K562 (cell line): ENCODE data around the gene ZNF343. TPM values are rescaled to one million over a fixed set of nuclear protein-coding genes. Genes with fewer than 3 reads are reported as not detected.
A peak's percentile ranks its signal among the peaks of the same experiment; 100 is the strongest.

Experiments
- ARID1B ChIP-seq: fragments of 450-650 bp; IDR thresholded peaks from 2 replicates; pipeline ENCODE4 v1.6.1; 2016; ENCODE audit warnings: antibody characterized with exemption, mild to moderate bottlenecking, inconsistent platforms
- BRF1 ChIP-seq: IDR thresholded peaks from 3 replicates; pipeline ENCODE4 v1.6.1; 2011; ENCODE audit warnings: borderline replicate concordance, mild to moderate bottlenecking; ENCODE audit not compliant: insufficient read length; ENCODE audit errors: extremely low read depth
- DACH1 ChIP-seq: fragments of 450-650 bp; IDR thresholded peaks from 2 replicates; pipeline ENCODE4 v1.6.1; 2018; ENCODE audit not compliant: partially characterized antibody
- DPF2 ChIP-seq: fragments of 450-650 bp; IDR thresholded peaks from 2 replicates; pipeline ENCODE4 v1.6.1; 2016
- ELF1 ChIP-seq: fragments of 200-800 bp; sonication (Bioruptor generic); IDR thresholded peaks from 2 replicates; pipeline ENCODE4 v1.6.1; 2016; ENCODE audit warnings: missing genetic modification characterization, missing compliant biosample characterization
- FOXK1 ChIP-seq: sonication (generic); formaldehyde crosslinking; IDR thresholded peaks from 2 replicates; pipeline ENCODE4 v1.8.0; 2022; ENCODE audit warnings: missing genetic modification reagents, mild to moderate bottlenecking, borderline replicate concordance
- GTF2E2 ChIP-seq: fragments of 200-800 bp; sonication (Bioruptor generic); IDR thresholded peaks from 2 replicates; pipeline ENCODE4 v1.6.1; 2016; ENCODE audit warnings: missing genetic modification characterization, missing compliant biosample characterization
- KLF16 ChIP-seq: IDR thresholded peaks from 2 replicates; pipeline ENCODE4 v1.6.1; 2016; ENCODE audit warnings: antibody characterized with exemption
- MTA3 ChIP-seq: fragments of 450-650 bp; formaldehyde crosslinking; IDR thresholded peaks from 2 replicates; pipeline ENCODE4 v1.6.1; 2017; ENCODE audit warnings: mild to moderate bottlenecking, borderline replicate concordance
- NR2C1 ChIP-seq, 2 experiments: fragments of 450-650 bp; IDR thresholded peaks; 2 replicates each; pipeline ENCODE4 v1.6.1; 2017; ENCODE audit warnings: mild to moderate bottlenecking in 2 of 2, antibody characterized with exemption in 1 of 2, inconsistent platforms in 1 of 2, missing compliant biosample characterization in 1 of 2, missing genetic modification characterization in 1 of 2
- POLR2A ChIP-seq: fragments of 450-650 bp; conservative IDR thresholded peaks from 2 replicates; pipeline ENCODE4 v1.6.1; 2016
- POLR2B ChIP-seq: fragments of 450-650 bp; IDR thresholded peaks from 2 replicates; pipeline ENCODE4 v1.6.1; 2018; ENCODE audit warnings: low read depth; ENCODE audit not compliant: partially characterized antibody
- RBM17 ChIP-seq: fragments of 200-400 bp; formaldehyde crosslinking; IDR thresholded peaks from 2 replicates; pipeline ENCODE4 v1.6.1; 2017; ENCODE audit warnings: low read depth, mild to moderate bottlenecking, low read length, borderline replicate concordance
- THAP7 ChIP-seq: fragments of 250-450 bp; sonication (Bioruptor Pico); IDR thresholded peaks from 2 replicates; pipeline ENCODE4 v1.5.0; 2021
- ZC3H11A ChIP-seq: IDR thresholded peaks from 2 replicates; pipeline ENCODE4 v1.6.1; 2012; ENCODE audit warnings: low read depth, low read length, improper control_type of control experiment
- ZFP36 ChIP-seq: fragments of 150-350 bp; IDR thresholded peaks from 2 replicates; pipeline ENCODE4 v1.6.1; 2018; ENCODE audit warnings: low read length, low read depth; ENCODE audit not compliant: partially characterized antibody
- ZNF316 ChIP-seq: fragments of 450-650 bp; IDR thresholded peaks from 2 replicates; pipeline ENCODE4 v1.6.1; 2016
- ZNF583 ChIP-seq: fragments of 250-450 bp; sonication (Bioruptor Pico); IDR thresholded peaks from 2 replicates; pipeline ENCODE4 v1.4.0; 2020
- ZNF785 ChIP-seq: fragments of 250-450 bp; sonication (Bioruptor Pico); IDR thresholded peaks from 2 replicates; pipeline ENCODE4 v1.4.0; 2020; ENCODE audit warnings: mild to moderate bottlenecking
- polyA plus RNA-seq, 8 experiments: library from polyadenylated mRNA; depleted of rRNA in 4 of 8; stranded (reverse) in 5 of 8; unstranded in 3 of 8; fragments of >200 nt; fragmentation: Nextera tagmentation in 2 of 8; fragmentation: Illumina TruSeq in 1 of 8; extraction: Ambion mirVana in 2 of 8; extraction: Trizol in 1 of 8; gene quantifications; 2 replicates each; pipeline versions ENCODE4 v1.2.1 to v1.2.3, GENCODE V29; 2011 to 2014; ENCODE audit warnings: inconsistent platforms in 1 of 8, missing spikeins in 1 of 8
- total RNA-seq, 7 experiments: library from RNA; depleted of rRNA in 6 of 7; stranded (reverse); fragments of >200 nt in 6 of 7; fragmentation: Illumina TruSeq in 2 of 7; extraction: Trizol in 2 of 7; gene quantifications; 2 replicates each; pipeline versions ENCODE4 v1.2.1 to v1.2.3, GENCODE V29; 2011 to 2021; ENCODE audit warnings: low replicate concordance in 1 of 7
- TF ChIP-seq, protein P1 (sequence below): fragments of 150-350 bp; conservative IDR thresholded peaks from 2 replicates; pipeline ENCODE4 v1.6.1; 2014; ENCODE audit warnings: low read length
- TF ChIP-seq, protein P2 (sequence below): sonication (generic); formaldehyde crosslinking; IDR thresholded peaks from 2 replicates; pipeline ENCODE4 v1.8.0; 2022; ENCODE audit warnings: missing genetic modification reagents, mild to moderate bottlenecking, borderline replicate concordance

ZNF343 gene
- total and polyA plus RNA-seq, 9 of the 15 experiments (the other 6 are each of a cell fraction or from before 2014, with no cell fraction given): 1.4 to 9.8 (median 6.4) TPM

GRCh38 chr20:2470423-2471193 lies 38.1 kb downstream of the ZNF343 start, which contains the start of gene SNRPB (continued):
- TF ChIP-seq RBM17 (no peak), ZFP36 (no peak), ZC3H11A (0 out of 2 replicates have a peak, but pooled peaks have one; percentile 56), ZNF316 (no peak), DPF2 (peak; percentile 50; the same call in 1 of the 2 replicates), POLR2B (peak; percentile 90), THAP7 (CRISPR knock-in tag) (no peak), GTF2E2 (peak; percentile 95), ELF1 (tag) (peak; percentile 90), ARID1B (0 out of 2 replicates have a peak, but pooled peaks have one; percentile 20), NR2C1 (IDR thresholded peaks at IDR 0.05) (peak; percentile 52; the same call in 1 of the 2 replicates), NR2C1 (tag; IDR thresholded peaks at IDR 0.05) (no peak; the same call in 1 of the 2 replicates), POLR2A (peak; percentile 96), FOXK1 (peak; percentile 81; the same call in 1 of the 2 replicates), ZNF785 (no peak), BRF1 (no peak), MTA3 (peak; percentile 84), ZNF583 (CRISPR knock-in tag) (no peak), KLF16 (no peak), DACH1 (no peak)
- TF ChIP-seq, protein P1, sequence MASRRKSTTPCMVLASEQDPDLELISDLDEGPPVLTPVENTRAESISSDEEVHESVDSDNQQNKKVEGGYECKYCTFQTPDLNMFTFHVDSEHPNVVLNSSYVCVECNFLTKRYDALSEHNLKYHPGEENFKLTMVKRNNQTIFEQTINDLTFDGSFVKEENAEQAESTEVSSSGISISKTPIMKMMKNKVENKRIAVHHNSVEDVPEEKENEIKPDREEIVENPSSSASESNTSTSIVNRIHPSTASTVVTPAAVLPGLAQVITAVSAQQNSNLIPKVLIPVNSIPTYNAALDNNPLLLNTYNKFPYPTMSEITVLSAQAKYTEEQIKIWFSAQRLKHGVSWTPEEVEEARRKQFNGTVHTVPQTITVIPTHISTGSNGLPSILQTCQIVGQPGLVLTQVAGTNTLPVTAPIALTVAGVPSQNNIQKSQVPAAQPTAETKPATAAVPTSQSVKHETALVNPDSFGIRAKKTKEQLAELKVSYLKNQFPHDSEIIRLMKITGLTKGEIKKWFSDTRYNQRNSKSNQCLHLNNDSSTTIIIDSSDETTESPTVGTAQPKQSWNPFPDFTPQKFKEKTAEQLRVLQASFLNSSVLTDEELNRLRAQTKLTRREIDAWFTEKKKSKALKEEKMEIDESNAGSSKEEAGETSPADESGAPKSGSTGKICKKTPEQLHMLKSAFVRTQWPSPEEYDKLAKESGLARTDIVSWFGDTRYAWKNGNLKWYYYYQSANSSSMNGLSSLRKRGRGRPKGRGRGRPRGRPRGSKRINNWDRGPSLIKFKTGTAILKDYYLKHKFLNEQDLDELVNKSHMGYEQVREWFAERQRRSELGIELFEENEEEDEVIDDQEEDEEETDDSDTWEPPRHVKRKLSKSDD: no peak
- TF ChIP-seq, protein P2, sequence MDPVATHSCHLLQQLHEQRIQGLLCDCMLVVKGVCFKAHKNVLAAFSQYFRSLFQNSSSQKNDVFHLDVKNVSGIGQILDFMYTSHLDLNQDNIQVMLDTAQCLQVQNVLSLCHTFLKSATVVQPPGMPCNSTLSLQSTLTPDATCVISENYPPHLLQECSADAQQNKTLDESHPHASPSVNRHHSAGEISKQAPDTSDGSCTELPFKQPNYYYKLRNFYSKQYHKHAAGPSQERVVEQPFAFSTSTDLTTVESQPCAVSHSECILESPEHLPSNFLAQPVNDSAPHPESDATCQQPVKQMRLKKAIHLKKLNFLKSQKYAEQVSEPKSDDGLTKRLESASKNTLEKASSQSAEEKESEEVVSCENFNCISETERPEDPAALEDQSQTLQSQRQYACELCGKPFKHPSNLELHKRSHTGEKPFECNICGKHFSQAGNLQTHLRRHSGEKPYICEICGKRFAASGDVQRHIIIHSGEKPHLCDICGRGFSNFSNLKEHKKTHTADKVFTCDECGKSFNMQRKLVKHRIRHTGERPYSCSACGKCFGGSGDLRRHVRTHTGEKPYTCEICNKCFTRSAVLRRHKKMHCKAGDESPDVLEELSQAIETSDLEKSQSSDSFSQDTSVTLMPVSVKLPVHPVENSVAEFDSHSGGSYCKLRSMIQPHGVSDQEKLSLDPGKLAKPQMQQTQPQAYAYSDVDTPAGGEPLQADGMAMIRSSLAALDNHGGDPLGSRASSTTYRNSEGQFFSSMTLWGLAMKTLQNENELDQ (CRISPR knock-in tag): no peak
